HG03045 (cell line): Measurements from ENCODE around the gene MSMO1.
"Not testable (repeated sequence)": the region's sequence is repeated elsewhere in the genome, so short reads cannot be mapped to it uniquely, and the experiment has no call there.

Experiments used
- ATAC-seq: cut with Tn5 transposase; IDR thresholded peaks from one replicate; pipeline ENCODE4 v1.9.1; 2021; ENCODE audit warnings: mild to moderate bottlenecking, moderate library complexity; ENCODE audit not compliant: unreplicated experiment

MSMO1 gene

DNA sequence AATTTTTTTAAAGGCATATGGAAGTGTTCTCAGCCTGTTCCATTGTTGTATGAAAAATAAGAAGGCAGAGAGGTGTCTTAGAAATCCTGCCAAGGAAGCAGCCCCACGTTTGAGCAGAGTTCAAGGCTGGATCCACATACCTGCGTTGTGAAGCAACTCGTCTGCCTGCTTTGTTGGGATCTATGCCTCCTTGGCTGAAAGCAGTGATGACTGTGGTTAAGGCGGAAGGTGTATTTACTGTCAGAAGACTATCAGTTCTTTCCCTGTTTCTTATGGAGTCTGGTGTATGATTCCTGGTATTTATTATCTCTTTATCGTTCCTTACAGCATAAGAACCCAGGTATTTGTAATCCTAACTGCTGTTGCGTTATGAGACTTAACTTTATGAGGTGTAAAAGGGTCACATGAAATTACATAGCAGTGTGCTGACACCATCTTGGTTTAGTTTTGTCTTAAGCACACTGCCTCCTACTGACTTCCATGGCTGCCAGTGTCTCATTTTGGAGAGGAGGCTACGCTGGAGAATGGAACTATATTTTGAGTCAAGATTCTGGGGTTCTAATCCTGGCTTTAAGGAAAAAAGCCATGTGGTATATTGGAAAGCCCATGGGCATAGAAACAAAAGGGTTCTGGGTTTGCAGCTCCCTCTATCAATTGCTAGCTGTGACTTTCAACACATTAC is 3.1 kb upstream of the MSMO1 start:
- ATAC-seq: no peak

DNA sequence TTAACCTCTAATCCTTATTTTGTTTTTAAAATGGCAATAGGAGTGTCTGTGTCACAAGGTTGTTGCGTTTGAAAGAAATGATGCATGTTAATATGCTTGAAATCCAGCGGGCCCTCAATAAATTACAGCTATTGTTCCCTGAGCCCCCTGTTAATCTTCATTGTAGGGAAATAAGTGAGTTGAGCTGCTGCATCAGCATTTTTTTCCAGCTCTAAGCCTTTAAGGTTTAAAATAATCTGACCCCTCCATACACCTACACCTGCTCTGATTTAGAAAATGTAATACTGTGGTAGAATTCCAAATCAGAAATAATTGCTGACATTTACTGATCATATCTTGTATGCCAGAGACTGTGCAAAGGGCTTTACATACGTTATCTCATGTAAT is 2.6 kb upstream of the MSMO1 start:
- ATAC-seq: no peak

DNA sequence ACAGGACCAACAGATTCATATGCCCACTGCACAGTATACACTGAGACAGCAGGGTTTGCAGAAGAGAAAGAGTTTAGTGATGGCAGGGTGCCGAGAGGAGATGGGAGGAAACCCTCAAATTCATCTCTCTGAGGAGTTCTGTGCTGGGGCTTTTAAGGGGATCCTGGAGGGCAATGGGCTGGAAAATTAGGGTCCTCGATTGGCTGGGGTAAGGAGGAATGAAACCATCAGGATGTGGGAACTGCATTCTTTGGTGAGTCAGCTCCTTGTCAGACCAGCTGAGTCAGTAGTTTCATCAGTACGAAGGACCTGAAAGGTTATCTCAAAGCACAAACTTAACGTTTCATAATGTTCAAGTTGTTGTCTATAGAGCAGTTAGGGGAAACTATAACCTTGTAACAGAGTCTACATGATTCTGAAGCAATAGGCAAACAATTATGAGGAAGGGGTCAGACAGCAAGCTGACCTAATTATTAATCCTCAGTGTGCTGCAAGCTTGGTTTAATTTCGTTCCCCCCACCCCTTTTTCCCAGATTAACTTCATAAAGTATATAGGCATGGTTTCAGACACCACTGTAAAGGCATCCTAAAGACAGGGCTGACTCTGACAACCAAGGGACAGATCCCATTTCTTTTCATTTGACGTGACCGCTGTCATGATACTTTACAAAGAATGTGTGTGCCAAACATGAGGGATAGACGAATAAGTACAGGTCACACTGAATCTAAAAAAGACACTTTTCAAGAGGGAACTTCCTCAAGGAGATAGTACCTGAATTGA is 1.5 kb upstream of the MSMO1 start:
- no peak for ATAC-seq

DNA sequence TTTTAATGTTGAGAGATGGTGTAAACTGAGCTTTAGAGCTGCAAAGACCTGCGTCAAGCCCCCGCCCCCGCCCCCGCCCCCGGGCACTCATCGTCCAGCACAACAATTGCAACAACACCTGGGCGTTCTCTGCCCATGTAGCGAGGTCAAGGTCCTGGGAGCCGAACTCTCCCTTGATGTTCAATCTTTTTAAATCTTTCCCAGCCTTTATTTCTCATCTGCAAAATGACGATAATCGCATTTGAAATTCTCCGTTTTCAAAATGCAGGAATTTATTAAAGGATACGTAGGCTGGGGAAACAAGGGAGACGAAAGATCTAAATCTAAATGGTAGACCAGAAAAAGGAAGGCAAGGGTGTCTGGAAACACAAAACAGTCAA is 648 bp upstream of the MSMO1 start:
- ATAC-seq: no peak

DNA sequence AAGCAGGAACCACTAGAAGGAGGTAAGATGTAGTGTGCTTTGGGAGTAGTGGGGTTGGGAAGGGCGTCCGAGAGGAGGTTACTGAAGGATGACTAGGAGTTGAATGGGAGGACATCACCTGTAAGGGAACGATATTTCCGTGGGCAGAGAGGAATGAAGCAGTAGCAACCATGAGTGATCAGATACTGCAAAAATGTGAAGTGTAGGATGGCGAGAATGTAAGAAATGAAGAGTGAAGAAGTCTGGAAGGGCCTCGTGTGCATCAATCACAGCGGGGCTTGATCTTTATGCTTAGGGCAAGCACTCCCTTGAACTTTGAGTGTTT is 594 bp downstream of the MSMO1 start:
- ATAC-seq: no peak

DNA sequence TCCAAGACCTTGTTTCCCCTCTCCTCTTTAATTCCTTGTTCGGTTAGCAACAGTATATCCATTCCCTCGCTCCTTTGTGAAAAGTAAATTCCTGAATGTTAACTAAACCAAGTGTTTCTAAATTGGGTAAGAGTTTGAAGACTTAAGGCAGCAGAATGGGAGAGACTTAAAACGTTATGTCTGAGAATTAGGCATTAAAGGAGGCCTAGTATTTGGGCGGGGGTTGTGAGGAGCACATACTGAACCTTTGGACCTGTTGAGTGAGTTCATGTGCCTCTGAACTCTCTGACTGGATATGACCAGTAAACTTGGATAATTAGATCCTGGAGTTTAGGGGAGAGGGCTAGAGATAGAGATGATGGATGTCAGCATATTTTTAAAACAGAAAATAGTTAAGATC is 1.2 kb downstream of the MSMO1 start:
- ATAC-seq: no peak

DNA sequence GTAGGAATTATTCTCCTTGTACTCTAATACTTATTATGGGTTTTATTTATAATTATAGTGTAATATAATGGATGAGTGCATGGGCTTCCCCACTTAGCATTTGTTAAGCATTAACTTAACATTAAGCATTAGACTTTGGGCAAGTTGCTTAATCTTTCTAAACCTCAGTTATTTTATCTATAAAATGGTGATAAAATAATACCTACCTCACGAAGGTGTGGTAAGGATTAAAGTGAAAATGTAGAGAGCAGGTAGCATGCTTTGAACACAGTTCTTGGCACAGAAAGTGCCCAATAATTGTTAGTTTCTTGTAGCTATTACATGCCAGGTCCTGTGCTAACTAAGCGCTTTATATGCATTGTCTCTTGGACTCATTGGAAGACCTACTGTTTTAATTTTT is 2.6 kb downstream of the MSMO1 start:
- no peak for ATAC-seq

DNA sequence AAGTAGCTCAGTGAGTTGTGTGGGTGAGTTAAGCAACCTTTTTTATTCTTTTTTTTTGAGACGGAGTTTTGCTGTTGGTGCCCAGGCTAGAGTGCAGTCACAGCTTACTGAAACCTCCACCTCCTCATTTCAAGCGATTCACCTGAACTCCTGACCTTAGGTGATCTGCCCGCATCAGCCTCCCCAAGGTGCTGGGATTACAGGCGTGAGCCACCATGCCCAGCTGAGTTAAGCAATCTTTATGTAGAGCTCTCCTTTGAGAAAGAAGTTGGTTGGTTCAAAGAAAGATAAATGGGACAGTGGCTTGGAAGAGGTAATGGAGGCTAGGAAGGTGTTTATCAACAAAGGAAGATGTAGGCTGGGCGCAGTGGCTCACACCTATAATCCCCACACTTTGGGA is 3.2 kb downstream of the MSMO1 start:
- no peak for ATAC-seq

DNA sequence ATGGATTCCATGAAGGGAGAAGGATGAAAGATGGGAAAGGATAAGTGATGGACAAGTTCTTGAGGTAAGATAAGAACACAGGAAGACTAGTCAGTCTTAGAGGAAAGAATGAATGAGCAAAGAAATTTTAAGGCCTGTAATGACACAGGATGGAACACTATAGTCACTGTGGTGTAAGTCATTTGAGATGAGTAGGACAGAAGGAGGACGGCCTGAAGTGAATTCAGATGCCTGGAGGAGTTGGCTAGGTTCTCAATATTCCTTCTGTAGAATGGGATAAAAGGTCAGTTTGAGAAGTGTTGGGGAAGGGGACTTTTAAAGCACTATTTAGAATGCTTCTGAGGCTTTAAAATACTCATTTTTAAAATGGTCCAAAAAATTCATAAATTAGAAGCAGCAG is 3.9 kb downstream of the MSMO1 start:
- ATAC-seq: no peak

DNA sequence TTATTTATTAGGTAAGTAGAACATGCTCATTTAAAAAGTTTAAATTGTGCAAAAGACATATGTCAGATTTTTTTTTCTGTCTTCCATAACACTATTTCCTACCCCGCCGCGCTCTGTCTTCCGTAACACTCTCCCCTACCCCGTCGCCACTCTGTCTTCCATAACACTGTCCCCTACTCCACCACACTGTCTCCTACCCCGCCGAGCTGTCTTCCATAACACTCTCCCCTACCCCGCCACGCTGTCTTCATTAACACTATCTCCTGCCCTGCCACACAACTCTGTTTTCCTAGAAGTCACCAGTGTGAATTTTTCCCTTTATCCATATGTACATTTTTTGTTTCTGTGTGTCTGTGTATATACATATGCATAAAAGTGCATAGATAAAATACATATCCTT is 4.4 kb downstream of the MSMO1 start:
- no peak for ATAC-seq

DNA sequence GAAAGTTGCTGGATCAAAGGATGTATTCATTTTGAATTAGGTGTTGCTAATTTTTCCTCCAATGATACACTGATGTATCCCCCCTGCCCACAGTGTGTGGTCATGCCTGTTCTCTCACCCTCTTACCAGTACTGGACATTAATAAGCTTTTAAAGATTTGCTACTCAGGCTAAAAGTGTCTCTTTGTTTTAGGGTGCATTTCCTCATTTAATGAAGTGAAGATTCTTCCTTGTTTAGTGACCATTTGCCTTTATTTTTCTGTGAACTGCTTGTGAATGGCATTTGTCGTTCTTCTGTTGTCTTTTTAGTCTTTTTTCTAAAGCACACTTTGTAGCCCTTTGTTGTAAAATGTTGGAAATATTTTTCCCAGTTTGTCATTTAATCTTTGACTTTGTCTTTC is 5.0 kb downstream of the MSMO1 start:
- no peak for ATAC-seq

DNA sequence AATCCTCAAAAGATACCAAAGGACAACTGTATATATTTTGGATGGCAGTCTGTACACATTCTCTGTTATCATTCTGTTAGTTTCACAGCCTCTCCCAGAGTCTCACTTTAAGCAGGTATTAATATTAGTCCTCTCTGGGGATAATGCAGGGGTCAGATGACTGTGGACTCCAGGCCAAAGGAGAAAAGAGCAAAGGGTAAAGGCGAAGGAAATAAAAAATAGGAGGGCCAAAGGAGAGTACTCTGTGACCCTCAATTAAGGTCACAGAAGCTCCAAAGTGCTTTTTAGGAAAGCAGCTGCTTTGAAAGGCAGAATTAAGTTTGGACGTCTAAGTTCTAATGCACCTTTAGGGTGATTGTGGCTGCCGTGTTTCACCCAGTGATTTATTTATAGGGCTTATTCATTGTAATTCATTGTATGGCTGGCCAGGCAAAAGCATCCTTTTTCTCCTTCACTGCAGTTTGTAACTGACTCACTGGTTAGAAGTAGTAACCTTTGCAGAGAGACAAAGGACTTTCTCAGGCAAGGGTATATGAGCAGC is 7.8 kb downstream of the MSMO1 start:
- ATAC-seq: no peak

DNA sequence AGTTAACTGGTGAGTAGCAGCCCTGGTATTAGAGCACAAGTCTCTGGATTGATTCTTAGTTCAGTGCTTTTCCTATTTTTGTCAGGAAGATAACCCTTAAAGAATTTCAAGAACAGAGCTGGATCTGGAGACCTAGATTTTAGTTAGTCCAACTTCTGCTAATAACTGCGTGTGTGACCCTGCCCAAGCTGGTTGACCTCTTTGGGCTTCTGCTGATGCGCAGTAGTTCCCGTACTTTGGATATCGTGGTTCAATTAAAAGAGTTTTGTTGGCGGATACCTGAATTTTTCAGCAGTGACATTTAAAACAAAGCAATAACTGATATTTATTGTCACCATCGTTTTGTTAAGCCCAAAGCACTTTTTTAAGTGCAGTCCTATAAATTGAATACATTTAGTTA is 9.3 kb downstream of the MSMO1 start:
- ATAC-seq: no peak

DNA sequence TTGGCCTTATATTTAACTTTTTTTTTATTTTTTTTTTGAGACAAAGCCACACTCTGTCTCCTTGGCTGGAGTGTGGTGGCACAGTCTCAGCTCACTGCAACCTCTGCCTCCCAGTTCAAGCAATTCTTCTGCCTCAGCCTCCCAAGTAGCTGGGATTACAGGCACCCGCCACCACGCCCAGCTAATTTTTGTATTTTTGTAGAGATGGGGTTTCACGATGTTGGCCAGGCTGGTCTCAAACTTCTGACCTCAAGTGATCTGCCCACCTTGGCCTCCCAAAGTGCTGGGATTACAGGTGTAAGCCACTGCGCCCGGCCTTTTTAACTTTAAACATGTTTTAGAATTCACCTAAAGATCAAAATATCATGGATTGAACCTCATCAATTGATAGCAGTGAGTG is 14.9 kb downstream of the MSMO1 start:
- not testable (repeated sequence) for ATAC-seq

DNA sequence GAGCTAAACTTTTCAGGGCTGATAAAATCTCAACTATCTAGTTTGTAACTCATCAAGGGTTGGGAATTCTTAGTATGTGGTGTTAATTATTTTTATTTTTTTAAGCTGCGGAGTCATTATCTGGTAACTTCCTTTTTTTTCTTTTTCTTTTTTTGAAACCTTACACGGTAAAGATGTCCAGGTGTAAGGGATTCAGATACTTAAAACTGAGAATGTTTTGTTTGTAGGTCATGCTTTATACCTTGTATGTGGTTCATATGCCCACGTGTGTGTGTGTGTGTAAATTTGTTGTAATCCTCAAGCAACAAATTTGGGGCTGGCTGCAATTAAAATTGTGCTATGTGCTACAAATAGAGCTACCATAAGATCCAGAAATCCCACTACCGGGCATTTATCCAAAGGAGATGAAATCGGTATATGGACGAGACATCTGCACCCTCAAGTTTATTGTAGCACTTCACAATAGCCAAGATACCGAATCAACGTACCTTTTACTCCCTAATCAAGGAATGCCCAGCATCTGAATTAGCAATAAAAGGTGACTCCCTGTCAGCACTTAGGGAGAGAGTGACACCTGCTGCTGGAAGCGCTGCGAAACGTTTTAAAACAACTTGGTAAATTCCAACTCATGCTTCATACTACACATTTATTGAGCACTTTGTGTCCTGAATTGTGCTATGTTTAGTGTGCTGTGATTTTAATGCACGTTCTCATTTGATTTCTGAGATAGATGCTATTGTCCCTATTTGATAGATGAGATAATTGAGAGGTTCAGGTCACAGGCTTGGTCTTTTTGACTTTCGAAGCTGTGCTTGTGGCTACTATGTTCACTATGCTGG is 16.1 kb downstream of the MSMO1 start:
- no peak for ATAC-seq

DNA sequence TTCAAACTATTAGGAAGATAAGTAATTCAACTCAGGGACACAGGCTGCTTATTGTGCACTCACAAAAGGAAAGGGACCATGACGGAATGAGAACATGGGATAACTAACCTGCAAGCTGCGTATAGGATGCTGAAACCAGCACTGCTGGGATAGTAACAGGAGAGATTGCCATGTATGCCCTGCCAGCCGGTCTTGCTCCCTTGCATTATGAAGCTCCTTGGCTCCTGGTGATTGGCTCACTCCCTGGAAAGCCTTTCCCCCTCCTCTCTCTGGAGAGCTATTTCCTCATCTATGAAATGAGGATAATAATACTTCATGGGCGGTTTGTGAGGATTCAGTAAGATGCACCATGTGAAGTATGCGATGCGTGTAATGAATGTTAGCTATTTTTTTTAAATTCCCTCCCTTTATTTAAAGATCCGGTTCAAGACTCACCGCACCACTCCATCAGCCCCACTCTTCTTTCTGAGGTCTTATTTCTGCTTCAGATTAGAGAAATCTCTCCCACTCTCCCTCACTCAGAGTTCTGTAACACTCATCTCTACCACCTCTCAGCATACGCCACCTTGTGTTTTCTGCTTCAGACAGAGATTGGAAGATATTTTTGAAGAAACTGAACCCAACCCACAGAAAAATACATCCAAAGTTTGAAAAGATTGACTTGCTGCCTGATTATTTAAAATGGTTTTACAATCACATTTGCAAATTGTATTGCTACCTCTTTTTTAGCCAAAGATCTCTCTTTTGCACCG is 18.4 kb downstream of the MSMO1 start:
- ATAC-seq: no peak

DNA sequence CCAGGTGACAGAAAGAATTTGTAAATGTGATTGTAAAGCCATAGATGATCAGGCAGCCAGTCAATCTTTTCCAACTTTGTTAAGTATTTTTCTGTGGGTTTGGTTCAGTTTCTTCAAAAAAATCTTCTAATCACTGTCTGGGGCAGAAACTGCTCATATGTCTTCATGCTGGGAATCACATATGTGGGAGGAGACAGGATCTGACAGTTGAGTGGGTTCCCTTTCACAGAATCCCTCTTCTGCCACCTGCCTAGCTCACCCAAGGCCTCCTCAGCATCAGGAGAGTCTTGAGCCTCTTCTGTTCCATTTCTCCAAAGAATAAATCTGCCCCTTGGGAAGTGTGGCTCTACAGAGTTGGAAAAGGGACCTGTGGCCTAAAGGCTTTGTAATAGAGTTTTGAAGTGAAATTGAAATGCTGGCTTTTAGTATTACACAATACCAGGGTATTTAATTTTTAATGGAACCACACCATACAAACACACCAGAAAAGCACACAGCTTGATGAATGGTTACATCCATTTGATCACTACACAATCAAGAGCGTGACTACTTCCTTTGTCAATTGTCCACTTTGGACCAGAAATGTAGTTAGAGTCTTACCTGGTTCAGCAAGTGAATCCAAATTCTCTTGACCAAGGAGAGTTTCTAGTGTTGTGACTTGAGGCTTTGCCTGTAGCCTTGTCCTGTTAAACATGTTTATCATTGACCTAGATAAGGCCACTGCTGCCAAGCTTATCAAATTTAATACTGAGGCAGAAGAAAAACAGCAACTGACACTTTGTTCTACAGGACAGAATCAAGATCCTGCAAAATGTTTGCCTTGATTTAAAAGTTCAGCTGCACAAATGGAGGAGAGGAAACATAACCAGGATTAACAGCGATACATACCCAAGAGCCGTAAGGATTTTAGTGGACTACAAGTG is 20.4 kb downstream of the MSMO1 start:
- no peak for ATAC-seq

DNA sequence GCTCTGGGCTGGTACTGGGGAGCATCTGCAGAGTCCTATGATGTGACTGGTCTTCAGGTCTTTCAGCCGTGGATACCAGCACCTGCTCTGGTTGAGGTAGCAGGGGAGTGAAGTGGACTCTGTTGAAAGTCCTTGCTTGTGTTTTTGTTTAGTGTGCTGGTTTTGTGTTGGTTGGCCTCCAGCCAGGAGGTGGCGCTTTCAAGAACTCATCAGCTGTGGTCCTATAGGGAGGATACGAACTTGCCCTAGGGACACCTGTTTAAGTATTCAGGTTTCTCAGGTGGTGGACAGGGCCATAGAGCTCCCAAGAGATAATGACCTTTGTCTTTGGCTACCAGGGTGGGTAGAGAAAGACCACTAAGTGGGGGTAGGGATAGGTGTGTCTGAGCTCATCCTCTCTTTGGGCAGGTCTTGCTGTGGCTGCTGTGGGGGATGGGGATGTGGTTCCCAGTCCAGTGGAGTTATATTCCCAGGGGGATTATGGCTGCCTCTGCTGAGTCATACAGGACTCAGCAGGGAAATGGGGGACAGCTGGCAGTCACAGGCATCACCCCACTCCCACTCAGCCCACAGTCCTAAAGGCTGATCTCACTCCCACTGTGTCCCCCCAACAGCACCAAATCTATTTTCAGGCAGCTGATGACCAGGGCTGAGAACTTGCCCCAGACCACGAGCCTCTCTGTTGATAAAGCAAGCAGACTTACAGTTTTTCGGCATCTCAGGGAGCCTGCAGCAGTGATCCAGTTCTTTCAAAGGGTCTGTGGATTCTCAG is 24.1 kb downstream of the MSMO1 start:
- no peak for ATAC-seq

DNA sequence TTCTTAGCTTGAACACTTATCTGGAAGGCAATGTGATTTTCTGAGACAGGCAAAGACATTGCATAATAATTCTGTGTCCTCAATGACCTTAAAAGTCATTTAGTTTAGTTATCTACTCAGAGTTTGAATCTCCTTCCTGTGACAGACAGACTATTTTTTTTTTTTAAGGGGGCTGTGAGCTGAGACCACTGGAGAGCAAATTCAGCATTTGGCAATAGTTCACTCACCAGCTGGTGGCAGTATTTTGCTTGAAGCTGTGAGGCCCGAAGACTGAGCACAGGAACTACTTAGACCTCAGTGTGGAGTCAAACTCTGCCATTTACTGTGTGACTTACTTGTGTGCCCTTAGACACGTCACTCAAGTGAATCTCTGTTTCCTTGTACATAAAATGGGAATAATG is 28.4 kb downstream of the MSMO1 start:
- ATAC-seq: no peak
